ENCODE results near the gene PCDHGA5.
"Not testable (repeated sequence)": the region's sequence is repeated elsewhere in the genome, so short reads cannot be mapped to it uniquely, and the experiment has no call there.

Gene PCDHGA5

GRCh38 chr5:141392429-141393198, 28.7 kb downstream of the PCDHGA5 start, which contains the start of gene PCDHGA8:
TSS of gene PCDHGA8 (plus strand) at chr5:141392633. CDS start at chr5:141392814, 181 bp downstream.
- peaks cover 5% of the 10 kb centered on the region; the same call in 1 of the 2 replicates for H3K36me3 ChIP-seq (ENCODE audit: control insufficient read depth, insufficient read depth, low read length)
- H3K4me1 ChIP-seq (ENCODE audit: control insufficient read depth, insufficient read depth, low read length), result no peaks in the 10 kb centered on the region
- H3K4me3 ChIP-seq (ENCODE audit: low read depth, low read length), result no peak within 1 kb of the TSS
- H3K27me3 ChIP-seq (ENCODE audit: control insufficient read depth, insufficient read depth, low read length), result 0 out of 2 replicates have a peak, but pooled peaks cover 4% of the 10 kb centered on the region
- no peak within 1 kb of the TSS for H3K27ac ChIP-seq (ENCODE audit: low read depth, low read length)
- no peak within 1 kb of the TSS for H3K9ac ChIP-seq (ENCODE audit: low read depth, low read length)
- H3K9me3 ChIP-seq (ENCODE audit: control insufficient read depth, insufficient read depth, low read length), result peaks cover 83% of the 10 kb centered on the region

- peaks cover 81% of the 10 kb centered on the region for H3K9me3 ChIP-seq (ENCODE audit: control insufficient read depth, insufficient read depth, low read length)
Observed at GRCh38 chr5:141393267-141393666, 29.3 kb downstream of the PCDHGA5 start.

GRCh38 chr5:141394401-141395187, 30.6 kb downstream of the PCDHGA5 start:
- H3K9ac ChIP-seq (ENCODE audit: low read depth, low read length); H3K27ac ChIP-seq (ENCODE audit: low read depth, low read length); H3K4me3 ChIP-seq (ENCODE audit: low read depth, low read length); H3K27me3 ChIP-seq (ENCODE audit: control insufficient read depth, insufficient read depth, low read length); H3K4me1 ChIP-seq (ENCODE audit: control insufficient read depth, insufficient read depth, low read length); H3K36me3 ChIP-seq (ENCODE audit: control insufficient read depth, insufficient read depth, low read length): not testable (repeated sequence)
- H3K9me3 ChIP-seq (ENCODE audit: control insufficient read depth, insufficient read depth, low read length), result peaks cover 81% of the 10 kb centered on the region

More at GRCh38 chr5:141393267-141393666, 29.3 kb downstream of the PCDHGA5 start:
- H3K9ac ChIP-seq (ENCODE audit: low read depth, low read length), result no peak overlapping the region
- H3K27me3 ChIP-seq (ENCODE audit: control insufficient read depth, insufficient read depth, low read length), result 0 out of 2 replicates have a peak, but pooled peaks cover 3% of the 10 kb centered on the region
- no peak overlapping the region for H3K4me3 ChIP-seq (ENCODE audit: low read depth, low read length)
- no peaks in the 10 kb centered on the region for H3K4me1 ChIP-seq (ENCODE audit: control insufficient read depth, insufficient read depth, low read length)
- peaks cover 5% of the 10 kb centered on the region; the same call in 1 of the 2 replicates for H3K36me3 ChIP-seq (ENCODE audit: control insufficient read depth, insufficient read depth, low read length)
- H3K27ac ChIP-seq (ENCODE audit: low read depth, low read length), result no peak overlapping the region

- H3K36me3 ChIP-seq (ENCODE audit: control insufficient read depth, insufficient read depth, low read length); H3K27me3 ChIP-seq (ENCODE audit: control insufficient read depth, insufficient read depth, low read length); H3K4me3 ChIP-seq (ENCODE audit: low read depth, low read length); H3K9ac ChIP-seq (ENCODE audit: low read depth, low read length); H3K4me1 ChIP-seq (ENCODE audit: control insufficient read depth, insufficient read depth, low read length); H3K27ac ChIP-seq (ENCODE audit: low read depth, low read length): not testable (repeated sequence)
- H3K9me3 ChIP-seq (ENCODE audit: control insufficient read depth, insufficient read depth, low read length), result peaks cover 57% of the 10 kb centered on the region
Observed at GRCh38 chr5:141397756-141398551, 34.0 kb downstream of the PCDHGA5 start, which contains the start of gene PCDHGB5. TSS of gene PCDHGB5 (plus strand) at chr5:141397947. CDS start at chr5:141398128, 181 bp downstream.

- no peak overlapping the region for H3K4me3 ChIP-seq (ENCODE audit: low read depth, low read length)
- H3K4me1 ChIP-seq (ENCODE audit: control insufficient read depth, insufficient read depth, low read length), result no peaks in the 10 kb centered on the region
- H3K9ac ChIP-seq (ENCODE audit: low read depth, low read length), result no peak overlapping the region
- H3K27ac ChIP-seq (ENCODE audit: low read depth, low read length), result no peak overlapping the region
- no peaks in the 10 kb centered on the region for H3K36me3 ChIP-seq (ENCODE audit: control insufficient read depth, insufficient read depth, low read length)
- H3K27me3 ChIP-seq (ENCODE audit: control insufficient read depth, insufficient read depth, low read length), result no peaks in the 10 kb centered on the region
- peaks cover 50% of the 10 kb centered on the region for H3K9me3 ChIP-seq (ENCODE audit: control insufficient read depth, insufficient read depth, low read length)
Observed at GRCh38 chr5:141398608-141399007, 34.6 kb downstream of the PCDHGA5 start.

GRCh38 chr5:141399555-141400258, 35.7 kb downstream of the PCDHGA5 start:
- no peak overlapping the region for H3K4me3 ChIP-seq (ENCODE audit: low read depth, low read length)
- H3K9me3 ChIP-seq (ENCODE audit: control insufficient read depth, insufficient read depth, low read length), result peaks cover 43% of the 10 kb centered on the region
- no peaks in the 10 kb centered on the region for H3K36me3 ChIP-seq (ENCODE audit: control insufficient read depth, insufficient read depth, low read length)
- H3K27ac ChIP-seq (ENCODE audit: low read depth, low read length), result no peak overlapping the region
- H3K9ac ChIP-seq (ENCODE audit: low read depth, low read length), result no peak overlapping the region
- no peaks in the 10 kb centered on the region for H3K4me1 ChIP-seq (ENCODE audit: control insufficient read depth, insufficient read depth, low read length)
- no peaks in the 10 kb centered on the region for H3K27me3 ChIP-seq (ENCODE audit: control insufficient read depth, insufficient read depth, low read length)

- Histone ChIP-seq H3K9ac (ENCODE audit: low read depth, low read length) (no peak within 1 kb of the TSS), H3K27me3 (ENCODE audit: control insufficient read depth, insufficient read depth, low read length) (no peaks in the 10 kb centered on the region), H3K9me3 (ENCODE audit: control insufficient read depth, insufficient read depth, low read length) (peaks cover 26% of the 10 kb centered on the region), H3K4me1 (ENCODE audit: control insufficient read depth, insufficient read depth, low read length) (no peaks in the 10 kb centered on the region), H3K36me3 (ENCODE audit: control insufficient read depth, insufficient read depth, low read length) (no peaks in the 10 kb centered on the region), H3K4me3 (ENCODE audit: low read depth, low read length) (no peak within 1 kb of the TSS), H3K27ac (ENCODE audit: low read depth, low read length) (no peak within 1 kb of the TSS)
Observed at GRCh38 chr5:141402553-141403243, 38.7 kb downstream of the PCDHGA5 start, which contains the start of gene PCDHGA9. TSS of gene PCDHGA9 (plus strand) at chr5:141402778. CDS start at chr5:141402953, 175 bp downstream.

GRCh38 chr5:141403387-141403786, 39.4 kb downstream of the PCDHGA5 start:
- peaks cover 25% of the 10 kb centered on the region for H3K9me3 ChIP-seq (ENCODE audit: control insufficient read depth, insufficient read depth, low read length)
- H3K36me3 ChIP-seq (ENCODE audit: control insufficient read depth, insufficient read depth, low read length), result no peaks in the 10 kb centered on the region
- H3K27me3 ChIP-seq (ENCODE audit: control insufficient read depth, insufficient read depth, low read length), result peaks cover 1% of the 10 kb centered on the region
- H3K27ac ChIP-seq (ENCODE audit: low read depth, low read length), result no peak overlapping the region
- H3K9ac ChIP-seq (ENCODE audit: low read depth, low read length), result no peak overlapping the region
- peaks cover under 1% of the 10 kb centered on the region; the same call in 1 of the 2 replicates for H3K4me1 ChIP-seq (ENCODE audit: control insufficient read depth, insufficient read depth, low read length)
- H3K4me3 ChIP-seq (ENCODE audit: low read depth, low read length), result no peak overlapping the region

GRCh38 chr5:141407790-141408505, 44.0 kb downstream of the PCDHGA5 start, which contains the start of gene PCDHGB6:
TSS of gene PCDHGB6 (plus strand) at chr5:141408021. CDS start at chr5:141408203, 182 bp downstream.
- Histone ChIP-seq H3K4me3 (ENCODE audit: low read depth, low read length) (peak within 1 kb of the TSS; percentile 76), H3K9ac (ENCODE audit: low read depth, low read length) (peak within 1 kb of the TSS; percentile 44; the same call in 1 of the 2 replicates), H3K27me3 (ENCODE audit: control insufficient read depth, insufficient read depth, low read length) (peaks cover 13% of the 10 kb centered on the region)
- not testable (repeated sequence) for H3K36me3 ChIP-seq (ENCODE audit: control insufficient read depth, insufficient read depth, low read length); H3K9me3 ChIP-seq (ENCODE audit: control insufficient read depth, insufficient read depth, low read length); H3K4me1 ChIP-seq (ENCODE audit: control insufficient read depth, insufficient read depth, low read length); H3K27ac ChIP-seq (ENCODE audit: low read depth, low read length)

Measured in HUES48 (cell line).